ENCODE results near the gene CACNA2D1. TPM values are rescaled to one million over a fixed set of nuclear protein-coding genes. Genes with fewer than 3 reads are reported as not detected.

Gene CACNA2D1
- total and polyA plus RNA-seq, 2 donors (not counting 1 experiment from before 2014, with no cell fraction given) = 31.7 to 64.4 TPM

DNA sequence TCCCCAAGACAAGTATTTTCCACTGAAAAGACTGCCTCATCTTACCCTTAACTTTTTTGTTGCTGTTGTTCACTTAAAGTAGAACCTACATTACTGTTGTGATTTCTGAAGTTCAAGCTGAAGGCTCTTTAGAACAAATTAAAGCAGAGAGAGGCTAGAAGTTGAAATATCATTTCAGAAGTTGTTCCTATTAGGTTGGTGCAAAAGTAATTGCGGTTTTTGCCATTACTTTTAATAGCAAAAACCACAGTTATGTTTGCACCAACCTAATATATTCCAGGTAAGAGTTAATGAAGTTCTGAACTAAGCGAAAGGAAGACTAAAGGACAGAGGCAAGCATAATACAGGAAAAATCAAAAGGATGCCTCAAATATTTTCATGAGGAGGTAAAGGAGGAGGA lies 153.7 kb downstream of the CACNA2D1 start:
- H2AFZ ChIP-seq (ENCODE audit: low read length) = no peak overlapping the region
- H3K9ac ChIP-seq (ENCODE audit: insufficient read depth, low read length) = no peak overlapping the region
- no peaks in the 10 kb centered on the region for H3K36me3 ChIP-seq (ENCODE audit: control insufficient read depth, insufficient read depth, low read length)
- H3K9me3 ChIP-seq (ENCODE audit: control insufficient read depth, insufficient read depth, low read depth, low read length) = no peaks in the 10 kb centered on the region
- DNase-seq (ENCODE audit: low read depth in 2 of 2) = no peak
- H3K4me2 ChIP-seq (ENCODE audit: extremely low read depth, insufficient read depth, low read length) = no peak overlapping the region
- no peaks in the 10 kb centered on the region for H4K20me1 ChIP-seq (ENCODE audit: control insufficient read depth, extremely low read depth, insufficient read depth, low read length)
- TF ChIP-seq, protein P1, sequence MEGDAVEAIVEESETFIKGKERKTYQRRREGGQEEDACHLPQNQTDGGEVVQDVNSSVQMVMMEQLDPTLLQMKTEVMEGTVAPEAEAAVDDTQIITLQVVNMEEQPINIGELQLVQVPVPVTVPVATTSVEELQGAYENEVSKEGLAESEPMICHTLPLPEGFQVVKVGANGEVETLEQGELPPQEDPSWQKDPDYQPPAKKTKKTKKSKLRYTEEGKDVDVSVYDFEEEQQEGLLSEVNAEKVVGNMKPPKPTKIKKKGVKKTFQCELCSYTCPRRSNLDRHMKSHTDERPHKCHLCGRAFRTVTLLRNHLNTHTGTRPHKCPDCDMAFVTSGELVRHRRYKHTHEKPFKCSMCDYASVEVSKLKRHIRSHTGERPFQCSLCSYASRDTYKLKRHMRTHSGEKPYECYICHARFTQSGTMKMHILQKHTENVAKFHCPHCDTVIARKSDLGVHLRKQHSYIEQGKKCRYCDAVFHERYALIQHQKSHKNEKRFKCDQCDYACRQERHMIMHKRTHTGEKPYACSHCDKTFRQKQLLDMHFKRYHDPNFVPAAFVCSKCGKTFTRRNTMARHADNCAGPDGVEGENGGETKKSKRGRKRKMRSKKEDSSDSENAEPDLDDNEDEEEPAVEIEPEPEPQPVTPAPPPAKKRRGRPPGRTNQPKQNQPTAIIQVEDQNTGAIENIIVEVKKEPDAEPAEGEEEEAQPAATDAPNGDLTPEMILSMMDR (conservative IDR thresholded peaks at IDR 0.05 in 1 of 2, IDR thresholded peaks at IDR 0.05 in 1 of 2; ENCODE audit: low read depth in 1 of 2, low read length in 2 of 2) = no peak
- no peak for TF ChIP-seq EZH2 (IDR thresholded peaks at IDR 0.05; ENCODE audit: low read length, missing control alignments)
- H3K4me3 ChIP-seq (replicated peaks in 1 of 4; ENCODE audit: control extremely low read depth in 1 of 4, insufficient read depth in 1 of 4, low read depth in 3 of 4, low read length in 4 of 4) = no peak overlapping the region
- no peaks in the 10 kb centered on the region for H3K27me3 ChIP-seq (ENCODE audit: control insufficient read depth, insufficient read depth, low read length)
- no peaks in the 10 kb centered on the region for H3K79me2 ChIP-seq (ENCODE audit: control insufficient read depth, insufficient read depth, low read length)
- peaks cover 3% of the 10 kb centered on the region for H3K4me1 ChIP-seq (ENCODE audit: control insufficient read depth, extremely low read depth, insufficient read depth, low read length)
- no peak overlapping the region for H3K27ac ChIP-seq (ENCODE audit: insufficient read depth, low read length)

- no peak overlapping the region for H3K4me2 ChIP-seq (ENCODE audit: extremely low read depth, insufficient read depth, low read length)
- no peak for TF ChIP-seq EZH2 (IDR thresholded peaks at IDR 0.05; ENCODE audit: low read length, missing control alignments)
- TF ChIP-seq, protein P1 (conservative IDR thresholded peaks at IDR 0.05 in 1 of 2, IDR thresholded peaks at IDR 0.05 in 1 of 2; ENCODE audit: low read depth in 1 of 2, low read length in 2 of 2) = no peak
- no peak overlapping the region for H3K4me3 ChIP-seq (replicated peaks in 1 of 4; ENCODE audit: control extremely low read depth in 1 of 4, insufficient read depth in 1 of 4, low read depth in 3 of 4, low read length in 4 of 4)
- no peak overlapping the region for H3K9ac ChIP-seq (ENCODE audit: insufficient read depth, low read length)
- no peak overlapping the region for H2AFZ ChIP-seq (ENCODE audit: low read length)
- peaks cover under 1% of the 10 kb centered on the region for H3K4me1 ChIP-seq (ENCODE audit: control insufficient read depth, extremely low read depth, insufficient read depth, low read length)
- H3K27ac ChIP-seq (ENCODE audit: insufficient read depth, low read length) = no peak overlapping the region
- no peaks in the 10 kb centered on the region for H3K9me3 ChIP-seq (ENCODE audit: control insufficient read depth, insufficient read depth, low read depth, low read length)
- no peaks in the 10 kb centered on the region for H3K27me3 ChIP-seq (ENCODE audit: control insufficient read depth, insufficient read depth, low read length)
- no peak for DNase-seq (ENCODE audit: low read depth in 2 of 2)
- no peaks in the 10 kb centered on the region for H3K36me3 ChIP-seq (ENCODE audit: control insufficient read depth, insufficient read depth, low read length)
- no peaks in the 10 kb centered on the region for H3K79me2 ChIP-seq (ENCODE audit: control insufficient read depth, insufficient read depth, low read length)
- H4K20me1 ChIP-seq (ENCODE audit: control insufficient read depth, extremely low read depth, insufficient read depth, low read length) = no peaks in the 10 kb centered on the region
Observed at GRCh38 chr7:82289152-82289535, 154.4 kb downstream of the CACNA2D1 start.

DNA sequence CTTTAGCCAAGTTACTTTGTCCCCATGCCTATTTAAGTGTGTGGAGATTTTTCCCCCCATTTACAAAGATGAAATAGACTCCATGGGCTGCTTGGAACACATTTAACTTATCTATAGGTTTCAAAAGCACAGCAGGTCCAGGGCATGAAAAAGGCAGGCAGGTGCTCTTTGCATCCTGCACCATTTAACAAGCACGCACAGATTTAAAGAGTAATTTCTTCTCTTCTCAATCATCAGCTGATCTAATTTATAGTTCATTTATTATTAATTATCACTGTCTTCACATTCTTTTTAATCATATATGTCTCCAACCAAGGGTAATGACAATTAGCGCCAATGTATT lies 156.8 kb downstream of the CACNA2D1 start:
- no peak overlapping the region for H3K27ac ChIP-seq (ENCODE audit: insufficient read depth, low read length)
- TF ChIP-seq, protein P1 (conservative IDR thresholded peaks at IDR 0.05 in 1 of 2, IDR thresholded peaks at IDR 0.05 in 1 of 2; ENCODE audit: low read depth in 1 of 2, low read length in 2 of 2) = no peak
- no peak for TF ChIP-seq EZH2 (IDR thresholded peaks at IDR 0.05; ENCODE audit: low read length, missing control alignments)
- no peaks in the 10 kb centered on the region for H3K9me3 ChIP-seq (ENCODE audit: control insufficient read depth, insufficient read depth, low read depth, low read length)
- H3K4me1 ChIP-seq (ENCODE audit: control insufficient read depth, extremely low read depth, insufficient read depth, low read length) = no peaks in the 10 kb centered on the region
- H2AFZ ChIP-seq (ENCODE audit: low read length) = no peak overlapping the region
- no peak overlapping the region for H3K9ac ChIP-seq (ENCODE audit: insufficient read depth, low read length)
- H3K36me3 ChIP-seq (ENCODE audit: control insufficient read depth, insufficient read depth, low read length) = no peaks in the 10 kb centered on the region
- no peaks in the 10 kb centered on the region for H3K27me3 ChIP-seq (ENCODE audit: control insufficient read depth, insufficient read depth, low read length)
- H3K4me2 ChIP-seq (ENCODE audit: extremely low read depth, insufficient read depth, low read length) = no peak overlapping the region
- no peak overlapping the region for H3K4me3 ChIP-seq (replicated peaks in 1 of 4; ENCODE audit: control extremely low read depth in 1 of 4, insufficient read depth in 1 of 4, low read depth in 3 of 4, low read length in 4 of 4)
- no peak for DNase-seq (ENCODE audit: low read depth in 2 of 2)
- H3K79me2 ChIP-seq (ENCODE audit: control insufficient read depth, insufficient read depth, low read length) = no peaks in the 10 kb centered on the region
- H4K20me1 ChIP-seq (ENCODE audit: control insufficient read depth, extremely low read depth, insufficient read depth, low read length) = no peaks in the 10 kb centered on the region

Data from fibroblast of lung (primary cell).